Thyroid gland (tissue), 4 donors: ENCODE results near the gene CALB2.

ENCODE experiments used
- CTCF ChIP-seq, 6 experiments: fragments of 200-600 bp in 3 of 6; fragments of 450-650 bp in 3 of 6; sonication (generic) in 3 of 6; IDR thresholded peaks; one replicate each; pipeline ENCODE4 v1.5.1; 2016 to 2019; ENCODE audit warnings: antibody characterized with exemption in 6 of 6, mild to moderate bottlenecking in 2 of 6, inconsistent platforms in 1 of 6, moderate library complexity in 1 of 6
- POLR2A ChIP-seq, 2 donors: fragments of 450-650 bp; IDR thresholded peaks; one replicate each; pipeline ENCODE4 v1.6.1; 2017; ENCODE audit warnings: antibody characterized with exemption in 2 of 2, mild to moderate bottlenecking in 2 of 2, moderate library complexity in 1 of 2

GRCh38 chr16:71337631-71338030 is 20.9 kb upstream of the CALB2 start:
- TF ChIP-seq POLR2A (IDR thresholded peaks at IDR 0.05) (no peak), CTCF (IDR thresholded peaks at IDR 0.05) (no peak)
